Measurements from ENCODE around the gene LRIG1. TPM values are rescaled to one million over a fixed set of nuclear protein-coding genes. Genes with fewer than 3 reads are reported as not detected.

Gene LRIG1
- total and polyA plus RNA-seq, 2 donors from 2014 or later = 8.2 to 20.6 TPM

GRCh38 chr3:66418475-66418931 is 82.3 kb downstream of the LRIG1 start:
- no peak for TF ChIP-seq CTCF (IDR thresholded peaks at IDR 0.05; ENCODE audit: borderline replicate concordance, extremely low read depth, insufficient read depth)
- H3K27ac ChIP-seq (ENCODE audit: low read depth in 2 of 2, low read length in 2 of 2) = no peak overlapping the region
- no peak overlapping the region for H3K9ac ChIP-seq (ENCODE audit: low read length in 3 of 3)
- H3K4me3 ChIP-seq (ENCODE audit: low read length in 3 of 3) = no peak overlapping the region
- H3K27me3 ChIP-seq (ENCODE audit: control insufficient read depth, insufficient read depth, low read length) = no peaks in the 10 kb centered on the region
- FAIRE-seq (no peak), DNase-seq (no peak)
- peaks cover 0 to 6% (median 3%) of the 10 kb centered on the region in 3 donors for H3K36me3 ChIP-seq (ENCODE audit: control insufficient read depth in 2 of 3, insufficient read depth in 3 of 3, low read length in 3 of 3)
- intact Hi-C loops (cut with DNase I) = no loop called here
- no peaks in the 10 kb centered on the region for H3K9me3 ChIP-seq (ENCODE audit: control insufficient read depth in 2 of 3, insufficient read depth in 1 of 3, low read length in 3 of 3)
- no peaks in the 10 kb centered on the region for H3K4me1 ChIP-seq (ENCODE audit: control insufficient read depth in 2 of 3, insufficient read depth in 2 of 3, low read depth in 1 of 3, low read length in 3 of 3)

- Histone ChIP-seq H3K36me3 (ENCODE audit: control insufficient read depth in 2 of 3, insufficient read depth in 3 of 3, low read length in 3 of 3) (peaks cover 0 to 14% (median 5%) of the 10 kb centered on the region in 3 donors), H3K27ac (ENCODE audit: low read depth in 2 of 2, low read length in 2 of 2) (no peak overlapping the region), H3K4me1 (ENCODE audit: control insufficient read depth in 2 of 3, insufficient read depth in 2 of 3, low read depth in 1 of 3, low read length in 3 of 3) (no peaks in the 10 kb centered on the region), H3K27me3 (ENCODE audit: control insufficient read depth, insufficient read depth, low read length) (no peaks in the 10 kb centered on the region), H3K9ac (ENCODE audit: low read length in 3 of 3) (no peak overlapping the region), H3K9me3 (ENCODE audit: control insufficient read depth in 2 of 3, insufficient read depth in 1 of 3, low read length in 3 of 3) (no peaks in the 10 kb centered on the region), H3K4me3 (ENCODE audit: low read length in 3 of 3) (no peak overlapping the region)
- no peak for TF ChIP-seq CTCF (IDR thresholded peaks at IDR 0.05; ENCODE audit: borderline replicate concordance, extremely low read depth, insufficient read depth)
- FAIRE-seq (no peak), DNase-seq (no peak)
- intact Hi-C loops (cut with DNase I) = no loop called here
These were observed 84.1 kb downstream of the LRIG1 start for GRCh38 chr3:66416556-66417304.

DNA sequence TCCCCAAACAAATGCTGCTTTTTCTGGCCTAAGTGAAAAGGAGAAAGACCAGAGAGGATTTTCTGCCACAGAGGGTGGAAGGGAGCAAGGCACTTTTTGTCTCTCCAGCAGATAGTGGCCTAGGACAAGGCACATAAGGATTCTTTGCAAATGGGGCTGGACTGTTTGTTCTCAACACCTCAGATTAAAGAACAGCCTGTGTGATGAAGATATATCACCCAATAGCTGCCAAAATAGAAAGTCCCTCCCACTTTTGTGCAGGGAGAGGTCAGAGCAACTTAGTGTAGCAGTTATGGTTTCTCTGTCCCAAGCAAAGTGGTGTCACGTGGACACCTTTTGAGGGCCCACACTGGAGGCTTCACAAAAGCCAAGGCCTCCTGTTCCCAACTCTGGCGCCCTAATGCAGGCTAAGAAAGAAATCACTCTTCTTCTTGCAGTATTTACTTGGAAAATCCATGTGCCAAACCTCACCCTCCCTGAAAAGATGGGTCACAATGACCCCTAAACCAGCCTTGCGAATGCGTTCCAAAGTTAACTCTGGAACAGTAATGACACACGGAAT is 84.9 kb downstream of the LRIG1 start:
- intact Hi-C loops (cut with DNase I) = no loop called here
- no peak for FAIRE-seq
- H3K36me3 ChIP-seq (ENCODE audit: control insufficient read depth in 2 of 3, insufficient read depth in 3 of 3, low read length in 3 of 3) = peaks cover 0 to 14% (median 5%) of the 10 kb centered on the region in 3 donors
- no peaks in the 10 kb centered on the region for H3K9me3 ChIP-seq (ENCODE audit: control insufficient read depth in 2 of 3, insufficient read depth in 1 of 3, low read length in 3 of 3)
- H3K27me3 ChIP-seq (ENCODE audit: control insufficient read depth, insufficient read depth, low read length) = no peaks in the 10 kb centered on the region
- H3K9ac ChIP-seq (ENCODE audit: low read length in 3 of 3) = no peak overlapping the region
- H3K27ac ChIP-seq (ENCODE audit: low read depth in 2 of 2, low read length in 2 of 2) = no peak overlapping the region
- no peak for DNase-seq
- no peak for TF ChIP-seq CTCF (IDR thresholded peaks at IDR 0.05; ENCODE audit: borderline replicate concordance, extremely low read depth, insufficient read depth)
- no peak overlapping the region for H3K4me3 ChIP-seq (ENCODE audit: low read length in 3 of 3)
- H3K4me1 ChIP-seq (ENCODE audit: control insufficient read depth in 2 of 3, insufficient read depth in 2 of 3, low read depth in 1 of 3, low read length in 3 of 3) = no peaks in the 10 kb centered on the region
